ENCODE data around the gene UBAC2. TPM values are rescaled to one million over a fixed set of nuclear protein-coding genes. Genes with fewer than 3 reads are reported as not detected.

UBAC2 gene
- total and polyA plus RNA-seq, 2 of the 4 experiments (the other 2 are of a cell fraction), result 20.8 to 36.3 TPM

DNA sequence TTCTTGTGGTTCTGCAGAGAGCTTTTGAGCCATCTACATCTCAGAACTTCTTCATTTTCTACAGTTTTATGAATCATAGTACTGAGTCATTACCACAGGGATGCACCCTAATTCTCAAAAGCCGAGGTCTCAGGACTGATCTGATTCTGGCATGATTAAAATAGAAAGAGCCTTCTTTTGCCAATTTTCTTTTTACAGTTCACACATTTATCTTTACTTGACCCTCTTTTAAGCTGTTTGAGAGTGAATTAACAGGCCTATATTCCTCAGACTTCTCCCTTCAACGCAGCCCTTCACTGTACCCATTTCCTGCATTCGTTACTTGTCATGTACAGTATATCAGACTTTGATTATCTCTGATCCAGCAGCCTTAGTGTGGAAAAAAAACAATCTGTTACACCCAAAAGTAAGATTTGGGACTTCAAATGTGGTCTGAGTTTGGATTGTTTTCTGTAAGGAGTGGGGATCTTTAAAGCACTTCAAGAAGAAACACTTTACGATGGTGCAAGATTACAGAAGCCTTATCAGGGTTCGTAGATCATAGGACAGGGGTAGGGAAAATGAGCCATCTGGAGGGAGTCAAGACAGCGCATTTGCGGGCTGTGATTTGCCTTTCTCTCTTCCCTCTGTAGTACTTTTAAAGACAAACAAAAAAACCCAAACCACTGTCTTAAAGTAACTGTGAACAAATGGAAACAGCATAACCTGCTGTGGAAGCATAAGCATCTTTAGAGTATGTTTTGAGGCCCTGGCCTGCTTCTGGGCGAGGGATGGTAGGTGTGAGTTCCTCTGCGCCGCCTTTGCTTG lies 121.8 kb downstream of the UBAC2 start:
- Histone ChIP-seq H4K5ac (ENCODE audit: low read depth, low read length) (no peak overlapping the region), H3K23ac (ENCODE audit: low read depth, low read length) (0 out of 2 replicates have a peak overlapping the region, but pooled peaks have one; percentile 31), H4K8ac (ENCODE audit: low read depth in 2 of 2, low read length in 2 of 2) (no peak overlapping the region; a peak in 1 of 4 replicates), H2AFZ (replicated peaks; ENCODE audit: low read length, poor library complexity) (no peak overlapping the region), H3K27me3 (ENCODE audit: control insufficient read depth, insufficient read depth, low read length) (no peaks in the 10 kb centered on the region), H2BK20ac (ENCODE audit: low read depth, low read length) (peak overlapping the region; percentile 49), H3K4me3 (ENCODE audit: insufficient read depth, low read depth, low read length) (no peak overlapping the region), H3K79me1 (ENCODE audit: low read depth in 1 of 2, low read length in 2 of 2) (peaks cover 3 to 23% of the 10 kb centered on the region in 2 experiments; a peak in 2 of 4 replicates), H2AK9ac (replicated peaks; ENCODE audit: low read depth, low read length, poor library complexity) (no peak overlapping the region), H3K9ac (ENCODE audit: low read depth, low read length) (no peak overlapping the region; the same call in 1 of the 2 replicates), H2BK5ac (ENCODE audit: low read depth, low read length, poor library complexity, severe bottlenecking) (no peak overlapping the region), H4K20me1 (ENCODE audit: insufficient read depth, low read length) (peaks cover 3% of the 10 kb centered on the region; the same call in 1 of the 2 replicates), H2BK15ac (ENCODE audit: low read depth, low read length) (no peak overlapping the region), H3K27ac (ENCODE audit: insufficient read depth, low read length) (no peak overlapping the region), H3K9me3 (ENCODE audit: control insufficient read depth, insufficient read depth, low read length) (no peaks in the 10 kb centered on the region), H3K9me1 (ENCODE audit: insufficient read depth, low read length) (peaks cover 8% of the 10 kb centered on the region), H3K18ac (ENCODE audit: low read depth, low read length) (peak overlapping the region; percentile 12; the same call in 1 of the 2 replicates), H3K56ac (ENCODE audit: extremely low read depth, insufficient read depth, low read length) (no peak overlapping the region), H3K4me2 (ENCODE audit: low read depth, low read length) (peak overlapping the region; percentile 50; the same call in 1 of the 2 replicates), H3K36me3 (ENCODE audit: control insufficient read depth, insufficient read depth, low read length) (peaks cover 2% of the 10 kb centered on the region), H3K4me1 (ENCODE audit: control insufficient read depth, insufficient read depth, low read length) (peaks cover 12% of the 10 kb centered on the region), H3K4ac (ENCODE audit: low read depth, low read length) (peak overlapping the region; percentile 29; the same call in 1 of the 2 replicates), H3K14ac (replicated peaks; ENCODE audit: low read depth, low read length) (peak overlapping the region; percentile 31; the same call in 1 of the 2 replicates), H2BK120ac (ENCODE audit: low read depth, low read length) (peak overlapping the region; percentile 49; the same call in 1 of the 2 replicates), H4K91ac (ENCODE audit: insufficient read depth, low read depth, low read length) (peak overlapping the region; percentile 9; the same call in 1 of the 2 replicates), H2AK5ac (ENCODE audit: low read depth, low read length) (peak overlapping the region; percentile 28; the same call in 1 of the 2 replicates)
- WGBS, 2 experiments (ENCODE audit: extremely low coverage in 2 of 2, insufficient read length in 1 of 2), result no CpG with 5 or more reads among the region's 10 CpGs
- peak; percentile 93 for ATAC-seq (ENCODE audit: low read depth)
- TF ChIP-seq FOS (IDR thresholded peaks at IDR 0.05; ENCODE audit: low read depth, low read length) (peak; percentile 89), RFX5 (IDR thresholded peaks at IDR 0.05; ENCODE audit: low read depth, low read length) (no peak), SMC3 (IDR thresholded peaks at IDR 0.05; ENCODE audit: low read depth, low read length) (0 out of 2 replicates have a peak, but pooled peaks have one; percentile 4)
- POLR2A ChIA-PET (ENCODE audit: unreplicated experiment), result no interaction called here
- DNase-seq, result peak; percentile 89
- CTCF ChIA-PET, result no interaction called here
- dilution Hi-C loops (cut with HindIII; ENCODE audit: low sequenced_read_pairs, unreplicated experiment), result no loop called here
- BruUV-seq (replicated peaks), result TSS peak; percentile 24
- in situ Hi-C loops (cut with MboI; ENCODE audit: low sequenced_read_pairs), result no loop called here
- intact Hi-C loops (cut with micrococcal nuclease), result no loop called here

All from IMR-90 (cell line).